Measurements from ENCODE around the gene FGF22.

FGF22 gene

DNA sequence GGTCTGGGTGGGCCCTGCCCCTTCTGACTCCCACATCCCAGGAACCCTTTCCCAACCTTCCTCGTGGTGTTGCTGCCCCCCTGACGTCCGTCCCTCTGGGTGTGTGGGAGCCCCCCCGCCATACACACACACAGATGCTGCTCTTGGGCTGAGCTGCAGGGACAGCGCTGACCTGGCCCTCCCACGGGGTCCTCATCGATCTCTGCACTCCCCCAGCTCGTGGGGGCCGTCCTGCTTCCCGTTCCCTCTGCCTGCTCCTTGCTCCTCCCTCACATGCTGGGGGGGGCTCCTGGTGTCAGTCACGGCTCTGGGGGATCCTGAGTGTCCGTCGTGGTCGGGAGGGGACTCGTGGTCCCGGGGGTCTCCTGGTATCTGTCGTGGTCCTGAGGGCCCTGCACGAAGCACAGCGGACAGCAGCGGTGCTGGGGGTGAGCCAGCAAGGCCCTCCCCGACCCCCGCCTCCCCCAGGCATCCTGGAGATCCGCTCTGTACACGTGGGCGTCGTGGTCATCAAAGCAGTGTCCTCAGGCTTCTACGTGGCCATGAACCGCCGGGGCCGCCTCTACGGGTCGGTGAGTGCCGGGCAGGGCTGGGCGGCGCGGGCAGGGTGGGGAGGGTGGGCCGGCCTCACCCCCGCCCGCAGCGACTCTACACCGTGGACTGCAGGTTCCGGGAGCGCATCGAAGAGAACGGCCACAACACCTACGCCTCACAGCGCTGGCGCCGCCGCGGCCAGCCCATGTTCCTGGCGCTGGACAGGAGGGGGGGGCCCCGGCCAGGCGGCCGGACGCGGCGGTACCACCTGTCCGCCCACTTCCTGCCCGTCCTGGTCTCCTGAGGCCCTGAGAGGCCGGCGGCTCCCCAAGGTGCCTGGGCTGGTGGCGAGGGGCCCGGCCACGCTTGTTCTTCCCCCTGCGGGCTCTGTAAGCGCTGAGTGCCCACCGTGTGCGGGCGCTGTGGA is 3.4 kb downstream of the FGF22 start:
- no peak for DNase-seq (ENCODE audit: low read depth in 2 of 3, low spot score in 2 of 3)

DNA sequence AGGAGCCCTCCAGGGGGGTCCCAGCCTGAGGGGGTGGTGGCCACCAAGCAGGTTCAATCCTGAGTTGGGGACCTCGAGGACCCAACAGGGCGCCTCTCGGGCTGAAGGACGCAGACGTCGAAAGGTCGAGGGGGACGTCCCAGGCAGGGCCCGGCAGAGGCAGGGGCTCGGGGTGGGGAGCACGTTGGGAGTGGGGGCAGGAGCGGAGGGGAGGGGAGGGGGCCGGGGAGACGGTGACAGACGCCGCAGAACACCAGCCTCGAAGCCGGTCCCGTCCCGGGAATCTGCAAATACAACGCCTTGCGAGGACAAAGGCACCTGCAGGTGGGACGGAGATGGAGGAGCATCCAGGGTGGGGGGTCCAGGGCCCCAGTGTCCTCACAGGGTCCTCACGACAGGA is 4.1 kb downstream of the FGF22 start:
- no peak for DNase-seq (ENCODE audit: low read depth in 2 of 3, low spot score in 2 of 3)

DNA sequence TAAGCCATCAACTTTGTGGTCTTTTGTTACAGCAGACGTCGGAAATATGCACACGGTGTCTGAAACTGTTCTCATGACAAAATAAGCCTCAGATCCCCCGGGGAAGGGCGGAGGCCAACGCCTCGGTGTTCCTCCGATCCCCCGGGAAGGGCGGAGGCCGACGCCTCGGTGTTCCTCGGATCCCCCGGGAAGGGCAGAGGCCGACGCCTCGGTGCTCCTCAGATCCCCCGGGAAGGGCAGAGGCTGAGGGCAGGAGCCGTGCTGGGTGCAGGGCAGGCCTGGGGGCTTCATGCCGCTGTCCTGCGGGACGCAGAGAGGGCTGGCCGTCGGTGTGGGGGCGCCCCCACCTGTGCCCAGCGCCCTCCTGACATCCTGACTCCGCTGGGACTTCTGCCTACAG is 4.7 kb downstream of the FGF22 start:
- DNase-seq (ENCODE audit: low read depth in 2 of 3, low spot score in 2 of 3), result no peak

DNA sequence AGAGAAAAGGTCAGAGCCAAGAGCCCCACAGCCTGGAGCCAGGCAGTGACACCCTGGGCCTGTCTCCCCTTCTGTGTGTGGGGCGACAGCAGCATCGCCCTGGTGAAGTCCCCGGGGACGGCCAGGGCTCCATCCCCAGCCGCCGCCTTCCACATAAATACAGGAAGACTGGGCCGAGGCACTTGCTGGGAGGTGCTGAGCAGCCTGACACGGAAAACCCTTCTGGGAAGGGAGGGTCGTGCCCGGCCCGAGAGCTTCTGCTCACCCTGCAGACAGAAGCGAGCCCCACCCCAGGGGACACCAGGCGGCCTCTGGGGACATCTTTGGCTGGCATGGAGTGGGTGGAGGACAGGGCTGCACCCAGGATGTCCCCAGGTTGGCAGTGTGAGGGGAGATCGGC is 5.1 kb downstream of the FGF22 start:
- no peak for DNase-seq (ENCODE audit: low read depth in 2 of 3, low spot score in 2 of 3)

DNA sequence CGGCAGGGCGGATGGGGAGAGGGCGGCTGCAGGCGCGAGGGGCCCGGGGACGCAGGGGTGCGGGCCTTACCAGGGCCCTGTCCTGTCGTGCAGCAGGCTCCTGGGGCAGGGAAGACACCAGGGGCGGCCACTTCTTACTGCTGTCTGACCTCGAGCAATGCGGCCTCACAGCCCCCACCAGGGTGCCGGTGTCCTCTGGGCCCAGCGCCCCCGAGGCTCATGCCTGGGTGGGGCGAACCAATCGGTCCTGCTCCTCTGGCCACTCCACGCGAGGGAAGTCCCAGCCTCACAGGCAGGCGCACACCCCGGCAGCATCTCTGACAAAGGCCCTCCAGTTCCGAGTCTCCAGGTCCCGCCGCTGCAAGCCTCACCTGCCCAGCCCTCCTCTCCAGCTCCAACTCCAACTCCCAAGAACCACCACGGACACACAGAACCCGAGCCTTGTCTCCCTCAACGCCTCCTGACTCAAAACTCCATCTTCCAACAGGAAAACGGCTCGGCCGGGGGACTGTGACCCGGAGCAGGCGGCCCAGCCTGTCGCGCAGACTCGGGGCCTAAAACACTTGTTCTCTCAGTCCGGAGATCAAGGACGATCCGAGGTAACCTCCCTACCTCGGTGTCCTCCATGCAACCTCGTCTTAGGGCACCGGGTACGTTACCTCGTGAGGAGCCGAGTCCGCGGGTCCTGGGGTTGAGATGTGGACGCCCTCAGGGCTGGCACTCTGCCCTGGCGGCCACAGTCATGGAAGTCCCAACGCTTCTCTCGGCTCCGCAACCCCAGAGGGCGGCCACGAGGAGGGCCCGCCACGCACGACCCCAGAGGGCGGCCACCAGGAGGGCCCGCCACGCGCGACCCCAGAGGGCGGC is 6.5 kb downstream of the FGF22 start:
- DNase-seq (ENCODE audit: low read depth in 2 of 3, low spot score in 2 of 3), result no peak

DNA sequence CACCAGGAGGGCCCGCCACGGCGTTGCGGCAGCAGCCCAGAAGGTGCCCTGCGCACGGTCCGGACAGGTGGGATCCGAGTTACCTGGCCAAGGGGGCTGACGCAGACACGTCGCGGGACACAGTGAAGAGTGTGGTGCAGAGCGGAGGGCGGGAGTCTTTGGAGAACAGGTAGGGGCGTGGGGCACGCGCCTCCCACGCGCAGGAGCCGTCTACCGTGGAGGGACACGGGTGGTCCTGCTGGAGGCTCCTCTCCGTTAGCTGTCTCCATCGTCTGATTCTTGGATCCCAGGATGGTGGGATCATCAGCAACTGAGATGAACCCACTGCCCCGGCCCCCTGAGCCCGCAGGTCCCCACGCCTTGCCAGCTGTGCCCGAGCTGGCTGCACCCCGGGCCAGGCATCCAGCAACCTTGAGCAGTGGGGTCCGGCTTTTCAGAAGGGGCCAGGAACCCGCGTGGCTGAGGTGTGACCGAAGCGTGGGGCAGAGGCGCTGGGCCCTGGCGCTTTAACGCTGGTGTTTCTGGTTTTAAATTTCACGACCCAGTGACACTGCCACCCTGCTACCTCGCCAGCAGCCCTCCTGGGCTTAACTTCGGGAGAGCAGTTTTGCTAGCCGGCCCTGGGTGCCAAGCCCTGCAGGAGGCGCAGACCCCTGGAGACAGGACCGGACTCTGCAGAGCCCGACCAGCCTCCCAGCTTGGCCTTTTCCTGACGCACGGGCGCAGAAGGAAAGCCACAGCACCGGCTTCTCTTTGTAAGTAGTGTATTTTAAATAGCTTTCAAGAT is 7.3 kb downstream of the FGF22 start:
- DNase-seq (ENCODE audit: low read depth in 2 of 3, low spot score in 2 of 3), result no peak

DNA sequence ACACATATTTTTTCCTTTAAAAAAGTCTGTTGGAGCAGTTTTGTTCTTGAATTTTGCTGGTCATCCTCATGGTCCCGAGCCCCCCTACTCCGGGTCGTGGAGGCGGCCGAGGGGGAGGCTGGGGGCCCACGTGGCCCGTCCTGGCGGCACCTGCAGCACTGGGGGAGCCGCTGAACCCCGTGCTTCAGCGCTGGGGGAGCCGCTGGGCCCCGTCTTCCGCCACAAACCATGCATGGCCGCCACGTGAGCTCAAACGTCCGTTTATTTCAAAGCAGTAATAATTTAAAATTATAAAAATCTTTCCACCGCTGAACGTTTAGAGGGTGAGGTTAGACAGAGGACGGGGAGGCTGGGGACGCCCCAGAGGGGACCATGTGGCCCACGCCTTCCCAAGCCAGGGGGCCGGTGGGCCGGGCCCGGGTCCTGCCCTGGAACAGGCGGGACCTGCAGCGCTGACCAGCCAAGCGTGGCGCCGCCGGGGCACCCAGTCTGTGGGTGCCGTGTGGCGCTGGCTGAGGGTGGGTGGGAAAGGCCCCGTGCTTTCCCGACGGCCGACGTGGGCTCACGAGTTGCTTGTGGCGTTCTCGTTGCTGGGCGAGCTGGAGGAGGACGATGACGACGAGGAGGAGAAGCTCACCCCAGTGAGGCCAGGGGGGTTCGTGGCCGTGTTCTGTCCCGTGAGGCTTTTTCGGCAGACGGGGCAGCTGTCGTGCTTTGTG is 8.0 kb downstream of the FGF22 start:
- no peak for DNase-seq (ENCODE audit: low read depth in 2 of 3, low spot score in 2 of 3)

DNA sequence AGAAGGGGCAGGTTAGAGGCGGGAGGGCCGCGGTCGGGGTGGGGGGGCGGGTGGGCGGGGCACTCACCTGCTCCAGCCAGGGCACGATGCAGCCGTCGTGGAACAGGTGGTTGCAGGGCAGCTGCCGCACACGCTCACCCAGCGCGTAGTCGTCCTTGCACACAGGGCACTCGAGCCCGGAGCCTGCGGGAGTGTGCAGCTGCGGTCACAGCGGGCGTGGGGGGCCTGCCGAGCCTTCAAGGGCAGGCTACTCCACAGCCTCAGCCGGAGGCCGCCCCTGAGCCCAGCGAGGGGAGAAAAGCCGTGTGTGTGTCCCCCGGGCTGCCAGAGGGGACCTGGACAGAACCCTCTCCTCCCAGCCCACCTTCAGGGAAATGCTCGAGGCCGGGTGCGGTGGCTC is 8.6 kb downstream of the FGF22 start:
- DNase-seq (ENCODE audit: low read depth in 2 of 3, low spot score in 2 of 3), result no peak

DNA sequence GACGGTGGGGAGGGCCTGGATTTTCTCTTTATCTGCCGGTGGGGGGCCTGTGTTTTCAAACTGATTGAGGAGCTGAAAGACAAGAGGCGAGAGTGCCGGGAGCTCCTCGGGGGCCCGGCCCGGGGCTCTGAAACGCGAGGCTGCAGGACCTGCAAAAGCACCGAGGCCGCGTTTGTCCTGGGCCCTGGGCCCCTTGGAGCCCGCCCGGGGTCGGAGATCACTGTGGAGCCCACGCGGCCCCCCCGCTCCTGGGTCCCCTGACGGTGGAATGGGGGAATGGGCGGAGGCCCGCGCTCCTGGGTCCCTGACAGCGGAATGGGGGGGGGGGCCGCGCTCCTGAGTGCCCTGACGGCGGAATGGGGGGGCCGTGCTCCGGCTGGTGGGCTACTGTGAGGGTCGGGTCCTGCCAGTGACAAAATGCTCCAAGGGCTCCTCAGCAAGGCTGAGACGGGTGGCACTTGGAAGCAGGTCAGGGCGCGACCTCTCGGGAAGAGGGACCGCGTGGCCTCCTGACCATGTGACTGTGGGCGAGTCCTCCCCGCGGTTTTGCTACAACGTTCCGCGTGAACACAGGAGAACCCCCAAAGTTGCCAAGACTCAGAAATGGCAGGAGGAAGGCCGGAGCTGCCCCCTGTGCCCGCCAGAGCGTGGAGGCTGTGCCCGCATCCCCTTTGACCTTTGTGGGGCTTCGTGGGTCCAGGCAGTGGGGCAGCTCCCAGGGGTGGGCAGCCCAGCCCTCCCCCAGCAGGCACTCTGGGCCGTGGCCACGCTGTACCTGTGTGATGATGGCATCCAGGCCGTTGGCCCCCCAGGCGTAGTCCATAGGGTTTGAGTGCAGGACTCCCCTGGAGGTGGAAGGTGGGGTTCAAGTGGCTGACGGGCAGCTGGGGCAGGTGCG is 9.5 kb downstream of the FGF22 start:
- DNase-seq (ENCODE audit: low read depth in 2 of 3, low spot score in 2 of 3), result no peak

DNA sequence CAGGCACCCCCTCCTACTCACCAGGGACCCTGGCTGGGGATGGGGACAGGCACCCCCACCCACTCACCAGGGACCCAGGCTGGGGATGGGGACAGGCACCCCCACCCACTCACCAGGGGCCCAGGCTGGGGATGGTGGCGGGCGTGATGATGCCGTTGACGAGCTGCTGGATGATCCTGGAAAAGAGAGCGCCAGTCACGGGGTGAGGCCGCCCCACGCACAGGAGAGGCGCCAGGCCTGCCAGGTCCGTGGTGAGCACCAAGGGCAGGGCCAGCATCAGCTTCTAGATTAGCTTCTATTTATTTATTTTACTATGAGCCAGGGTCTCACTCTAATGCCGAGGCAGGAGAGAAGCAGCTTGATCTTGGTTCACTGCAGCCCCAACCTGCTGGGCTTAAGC is 10.4 kb downstream of the FGF22 start:
- DNase-seq (ENCODE audit: low read depth in 2 of 3, low spot score in 2 of 3), result no peak

DNA sequence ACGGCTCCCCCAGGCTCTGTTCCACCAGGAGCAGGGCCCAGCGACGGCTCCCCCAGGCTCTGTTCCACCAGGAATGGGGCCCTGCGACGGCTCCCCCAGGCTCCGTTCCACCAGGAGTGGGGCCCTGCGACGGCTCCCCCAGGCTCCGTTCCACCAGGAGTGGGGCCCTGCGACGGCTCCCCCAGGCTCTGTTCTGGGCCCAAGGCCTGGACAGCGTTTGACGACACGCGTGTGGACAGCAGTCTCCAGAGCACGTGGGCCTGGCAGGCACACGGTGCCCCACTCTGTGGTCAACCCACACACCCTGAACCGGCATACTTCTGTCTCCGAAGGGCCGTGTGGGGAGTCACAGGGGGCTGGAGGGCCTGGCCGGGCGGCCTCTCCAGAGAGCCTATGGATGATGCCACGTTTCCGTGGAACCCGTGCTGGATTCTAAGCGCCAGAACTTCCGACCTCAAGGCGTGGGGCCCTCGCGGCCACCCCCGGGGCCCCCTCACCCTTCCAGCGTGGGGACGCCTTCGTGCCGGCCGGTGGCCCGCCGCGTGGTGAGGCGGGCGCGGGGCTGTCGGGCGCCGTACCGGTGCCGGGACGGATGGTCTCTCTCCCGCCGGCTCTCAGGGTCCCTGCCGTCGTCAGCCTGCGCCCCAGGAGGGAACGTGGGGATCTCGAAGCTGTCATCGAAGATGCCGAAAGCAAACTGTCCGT is 11.6 kb downstream of the FGF22 start:
- DNase-seq (ENCODE audit: low read depth in 2 of 3, low spot score in 2 of 3), result no peak

DNA sequence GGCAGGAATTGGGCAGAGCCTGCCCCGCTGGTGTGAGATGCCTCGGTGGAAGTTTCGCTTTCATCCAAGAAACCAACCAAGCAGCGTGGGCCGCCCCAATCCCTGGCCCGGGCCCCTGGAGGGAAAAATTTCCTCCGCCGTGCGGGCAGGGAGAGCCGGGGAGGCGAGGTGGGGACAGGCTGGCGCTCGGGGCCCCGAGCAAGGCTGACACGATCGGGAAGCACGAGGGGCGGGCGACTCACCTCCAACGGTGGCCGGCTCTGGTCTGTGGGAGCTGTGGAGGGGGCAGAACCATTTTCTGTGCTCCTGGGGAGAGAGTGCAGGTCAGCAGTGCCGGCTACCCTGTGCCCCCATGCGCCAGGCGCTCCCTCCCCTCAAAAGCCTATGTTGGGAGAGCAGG is 12.3 kb downstream of the FGF22 start:
- DNase-seq (ENCODE audit: low read depth in 2 of 3, low spot score in 2 of 3), result no peak

DNA sequence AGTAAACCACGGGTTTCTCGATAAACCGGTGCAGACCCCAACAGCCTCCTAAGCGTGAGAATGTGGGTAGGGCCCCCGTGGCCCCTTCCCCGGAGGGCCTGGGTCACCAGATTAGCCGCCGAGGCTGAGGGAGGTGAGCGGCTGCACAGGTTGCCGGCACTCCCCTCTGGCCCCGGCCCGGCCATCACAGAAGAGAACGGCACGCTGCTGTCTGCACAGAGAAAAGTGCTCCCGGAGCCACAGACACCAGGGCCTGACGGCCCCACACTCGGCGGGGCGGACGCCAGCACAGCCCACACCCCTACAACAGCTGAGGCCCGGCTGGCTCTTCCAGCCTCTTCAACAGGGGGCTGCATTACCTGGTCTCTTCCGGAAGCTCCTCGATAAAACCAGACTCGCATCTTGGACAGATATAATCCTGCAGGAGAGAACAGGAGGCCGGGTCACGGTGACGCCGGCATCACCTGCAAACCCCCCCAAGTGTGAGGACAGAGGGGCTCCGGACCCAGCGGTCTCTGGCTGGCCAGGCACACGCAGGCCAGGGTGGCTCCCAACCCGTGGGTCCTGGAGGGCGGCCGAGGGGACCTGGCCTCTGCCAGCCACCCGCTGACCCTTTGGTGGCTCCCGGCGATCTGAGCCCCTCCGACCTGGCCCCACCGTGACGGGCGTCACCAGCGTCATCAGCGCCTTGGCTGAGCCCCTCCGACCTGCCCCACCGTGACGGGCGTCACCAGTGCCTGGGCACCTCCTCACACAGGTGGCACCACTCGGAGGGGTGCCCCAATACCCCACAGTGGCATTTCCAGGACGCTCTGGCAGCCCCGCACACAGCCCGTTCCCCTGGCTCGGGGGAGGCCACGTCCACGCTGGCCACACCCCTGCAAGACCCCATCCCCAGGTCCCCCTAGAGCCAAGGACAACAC is 13.0 kb downstream of the FGF22 start:
- DNase-seq (ENCODE audit: low read depth in 2 of 3, low spot score in 2 of 3), result no peak

DNA sequence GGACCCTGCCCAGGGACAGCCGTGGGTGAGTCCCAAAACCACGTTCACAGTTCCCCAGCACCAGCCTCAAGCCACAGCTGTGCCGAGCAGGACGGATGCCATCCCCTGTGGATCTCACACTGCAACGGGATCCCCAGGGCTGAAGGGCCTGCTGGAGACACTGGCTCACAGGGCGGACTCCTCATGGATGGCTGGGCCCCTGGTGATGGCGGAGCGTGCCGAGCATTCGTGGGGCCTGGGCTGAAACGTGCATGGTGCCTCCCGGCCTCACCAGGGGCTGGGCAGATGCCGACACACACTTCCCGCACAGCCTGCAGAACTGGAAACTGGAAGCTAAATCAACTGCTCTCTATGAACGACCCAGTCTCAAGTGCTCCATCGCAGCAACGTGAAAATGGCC is 13.7 kb downstream of the FGF22 start:
- no peak for DNase-seq (ENCODE audit: low read depth in 2 of 3, low spot score in 2 of 3)

DNA sequence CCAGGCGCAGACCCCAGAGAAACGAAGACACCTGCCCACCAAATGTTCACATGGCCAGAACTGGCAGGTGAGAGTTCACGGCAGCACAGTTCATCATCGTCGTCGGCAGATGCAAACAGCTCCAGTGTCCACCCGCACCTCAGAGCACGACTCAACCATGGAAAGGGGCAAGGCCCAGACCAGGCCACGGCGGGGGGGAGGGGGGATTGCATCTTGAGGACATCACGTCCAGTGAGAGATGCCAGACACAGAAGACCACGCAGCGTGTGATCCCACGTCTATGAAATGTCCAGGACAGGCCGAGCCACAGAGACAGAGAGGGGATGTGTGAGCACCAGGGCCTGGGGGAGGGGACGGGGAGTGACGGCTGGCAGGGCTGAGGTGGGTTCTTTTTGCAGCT is 16.0 kb downstream of the FGF22 start:
- no peak for DNase-seq (ENCODE audit: low read depth in 2 of 3, low spot score in 2 of 3)

DNA sequence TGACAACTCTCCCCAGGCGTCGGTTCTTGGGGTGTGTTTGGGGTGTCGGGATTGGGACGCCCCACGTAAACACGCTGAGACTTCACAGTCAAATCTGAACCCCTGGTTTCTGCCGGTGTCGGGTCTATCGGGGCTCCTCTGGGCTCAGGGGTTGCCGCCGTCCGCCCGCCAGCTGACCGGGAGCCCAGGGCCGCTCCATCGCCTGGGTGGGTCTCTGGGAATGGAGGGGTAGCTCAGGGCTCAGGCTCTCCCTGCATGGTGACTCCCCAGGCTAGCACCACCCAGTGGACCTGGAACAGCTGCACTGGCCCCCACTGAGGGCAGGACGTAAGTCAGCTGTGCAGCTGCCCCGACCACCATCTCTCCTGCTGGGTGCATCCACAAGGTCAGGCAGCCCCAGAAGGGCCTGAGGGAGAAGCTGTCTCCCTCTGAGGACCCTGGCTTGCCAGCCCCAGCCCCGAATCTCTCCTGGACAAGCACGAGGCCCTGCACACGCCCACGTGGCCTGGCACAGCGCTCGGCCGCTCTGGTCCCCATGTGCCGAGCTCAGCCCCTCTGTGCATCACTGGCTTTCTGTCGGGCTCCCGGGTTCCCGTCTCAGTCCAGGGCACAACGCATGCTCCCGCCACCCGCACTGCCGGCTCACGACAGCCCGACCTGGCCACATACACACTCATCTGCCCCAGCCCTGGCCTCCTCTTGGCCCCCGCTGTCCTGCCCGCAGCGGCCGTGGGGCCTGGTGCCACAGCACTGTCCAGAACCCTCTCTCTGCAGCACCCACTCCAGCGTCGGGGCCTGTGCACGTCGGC is 17.3 kb downstream of the FGF22 start:
- no peak for DNase-seq (ENCODE audit: low read depth in 2 of 3, low spot score in 2 of 3)

DNA sequence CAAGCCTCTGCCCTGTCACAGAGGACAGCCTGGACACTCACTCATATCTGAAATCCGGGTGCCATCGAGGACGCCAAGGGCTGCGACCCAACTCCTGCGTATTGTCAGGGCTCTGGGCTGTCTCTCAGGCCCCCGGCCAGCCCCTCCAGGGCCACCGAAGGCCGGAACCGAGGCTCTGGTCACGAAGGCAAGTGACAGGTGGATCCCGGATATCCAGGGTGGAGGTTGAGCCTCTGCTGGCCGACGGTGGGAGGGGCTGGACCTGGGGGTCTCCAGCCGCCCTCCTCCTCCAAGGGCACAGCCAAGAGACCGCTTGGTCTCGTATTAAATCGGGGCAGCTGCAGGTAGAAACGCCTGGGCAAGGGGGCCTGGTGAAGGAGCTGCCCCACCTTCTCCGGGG is 17.9 kb downstream of the FGF22 start:
- DNase-seq (ENCODE audit: low read depth in 2 of 3, low spot score in 2 of 3), result no peak
